B cell (primary cell): ENCODE measurements around the gene PLA2G2F. TPM values are rescaled to one million over a fixed set of nuclear protein-coding genes. Genes with fewer than 3 reads are reported as not detected.

Source experiments
- ATAC-seq: fragments of 200-7000 bp; cut with Tn5 transposase; one replicate; pipeline ENCODE4 v1.10.0; 2021; ENCODE audit warnings: low read depth, mild to moderate bottlenecking, moderate number of reproducible peaks, moderate library complexity
- CTCF ChIA-PET: fragments of 350-600 bp; sonication (Branson Sonifier 250); formaldehyde crosslinking; loops from one replicate; lab custom pipeline; 2021; ENCODE audit warnings: antibody characterized with exemption, inconsistent platforms; lab: Charles Lee
- POLR2A ChIA-PET: fragments of 350-600 bp; sonication (Branson Sonifier 250); formaldehyde crosslinking; loops from one replicate; lab custom pipeline; 2021; ENCODE audit warnings: antibody characterized with exemption; lab: Charles Lee
- DNase-seq: peaks from one replicate; pipeline ENCODE4 v3.0.0; 2013
- H2AFZ ChIP-seq: 2 replicates; pipeline ENCODE4 v1.6.1; 2012; ENCODE audit warnings: mild to moderate bottlenecking, low read depth, low read length; ENCODE audit not compliant: insufficient read depth, poor library complexity, severe bottlenecking
- H3K27ac ChIP-seq, 2 donors: 1 replicate in 1 of 2; 2 replicates in 1 of 2; pipeline ENCODE4 v1.5.1; 2012 to 2013; ENCODE audit warnings: low read length in 2 of 2, mild to moderate bottlenecking in 2 of 2, moderate library complexity in 1 of 2
- H3K27me3 ChIP-seq, 4 experiments: fragments of 200-600 bp in 1 of 4; sonication (generic) in 1 of 4; replicated peaks in 1 of 4; 1 replicate in 2 of 4; 2 replicates in 2 of 4; pipeline versions ENCODE4 v1.6.1 to v1.7.0; 2013 to 2016; ENCODE audit warnings: low read length in 3 of 4, mild to moderate bottlenecking in 2 of 4, mixed read lengths in 1 of 4, moderate library complexity in 1 of 4; ENCODE audit not compliant: insufficient read depth in 4 of 4, control insufficient read depth in 3 of 4; ENCODE audit errors: control extremely low read depth in 1 of 4
- H3K36me3 ChIP-seq, 2 experiments: replicated peaks in 1 of 2; 1 replicate in 1 of 2; 2 replicates in 1 of 2; pipeline versions ENCODE4 v1.6.1 to v1.7.1; 2013; ENCODE audit warnings: low read length in 1 of 2; ENCODE audit not compliant: insufficient read depth in 2 of 2, control insufficient read depth in 1 of 2; ENCODE audit errors: control extremely low read depth in 1 of 2, extremely low read depth in 1 of 2
- H3K4me1 ChIP-seq, 2 donors: fragments of 200-600 bp in 1 of 2; sonication (generic) in 1 of 2; 1 replicate in 1 of 2; 2 replicates in 1 of 2; pipeline versions ENCODE4 v1.5.1 to v1.6.1; 2013 to 2017; ENCODE audit warnings: low read length in 2 of 2; ENCODE audit not compliant: control insufficient read depth in 2 of 2, insufficient read depth in 2 of 2
- H3K4me2 ChIP-seq: replicated peaks from 2 replicates; pipeline ENCODE3; 2012; ENCODE audit warnings: mild to moderate bottlenecking, low read depth, low read length; ENCODE audit not compliant: poor library complexity, severe bottlenecking
- H3K4me3 ChIP-seq, 5 experiments: fragments of 200-600 bp in 1 of 5; sonication (generic) in 1 of 5; 1 replicate in 3 of 5; 2 replicates in 2 of 5; pipeline versions ENCODE4 v1.5.1 to v1.7.0; 2011 to 2016; ENCODE audit warnings: low read length in 4 of 5, mild to moderate bottlenecking in 4 of 5, low read depth in 2 of 5, control low read depth in 1 of 5, moderate library complexity in 1 of 5; ENCODE audit not compliant: insufficient read depth in 1 of 5; ENCODE audit errors: control extremely low read depth in 1 of 5, extremely low read depth in 1 of 5
- H3K79me2 ChIP-seq: fragments of 200-600 bp; sonication (generic); one replicate; pipeline ENCODE4 v1.6.0; 2016; ENCODE audit warnings: low read length; ENCODE audit not compliant: control insufficient read depth, insufficient read depth
- H3K9ac ChIP-seq: fragments of 200-600 bp; sonication (generic); 2 replicates; pipeline ENCODE4 v1.6.1; 2017; ENCODE audit warnings: mild to moderate bottlenecking, low read length, moderate library complexity
- H3K9me3 ChIP-seq, 3 donors: one replicate each; pipeline versions ENCODE4 v1.6.1 to v1.7.1; 2013; ENCODE audit warnings: low read length in 2 of 3; ENCODE audit not compliant: control insufficient read depth in 2 of 3, insufficient read depth in 1 of 3; ENCODE audit errors: control extremely low read depth in 1 of 3
- H4K20me1 ChIP-seq: 2 replicates; pipeline ENCODE4 v1.6.0; 2012; ENCODE audit warnings: mild to moderate bottlenecking, low read length; ENCODE audit not compliant: insufficient read depth, control insufficient read depth, poor library complexity, severe bottlenecking
- H3K27ac Mint-ChIP-seq: one replicate; pipeline ENCODE4 v1.8.0; 2021; ENCODE audit warnings: mixed read lengths
- H3K27me3 Mint-ChIP-seq: one replicate; pipeline ENCODE4 v1.8.0; 2021; ENCODE audit warnings: mixed read lengths
- H3K4me1 Mint-ChIP-seq: one replicate; pipeline ENCODE4 v1.8.0; 2021; ENCODE audit warnings: mixed read lengths
- H3K4me3 Mint-ChIP-seq: one replicate; pipeline ENCODE4 v1.8.0; 2021; ENCODE audit warnings: mixed read lengths
- H3K9me3 Mint-ChIP-seq: one replicate; pipeline ENCODE4 v1.8.0; 2022; ENCODE audit warnings: mixed read lengths; ENCODE audit not compliant: insufficient read depth
- CTCF ChIP-seq: fragments of 200-600 bp; IDR thresholded peaks from one replicate; pipeline ENCODE4 v1.8.0; 2022; ENCODE audit warnings: antibody characterized with exemption, mild to moderate bottlenecking
- EZH2 ChIP-seq: IDR thresholded peaks from 2 replicates; pipeline ENCODE4 v1.6.1; 2012; ENCODE audit warnings: borderline replicate concordance, low read depth, mild to moderate bottlenecking, moderate library complexity, low read length; ENCODE audit not compliant: insufficient read depth, poor library complexity, severe bottlenecking
- WGBS: methylation state at CpG from one replicate; pipeline ENCODE4 v1.1.5; 2013; ENCODE audit warnings: missing lambda C conversion rate; ENCODE audit not compliant: insufficient coverage; 5-methylcytosine and 5-hydroxymethylcytosine counted together
- intact Hi-C: fragments of 100-400 bp; cut with micrococcal nuclease; formaldehyde crosslinking; loops from one replicate; pipeline ENCODE4 v1.10.0; 2022
- polyA plus RNA-seq: library from polyadenylated mRNA; depleted of rRNA; stranded (reverse); fragments of >200 nt; gene quantifications from 2 replicates; pipeline ENCODE4 v1.2.3, GENCODE V29; 2012
- total RNA-seq, 2 donors: library from RNA; stranded (reverse); fragments of 120-200 nt in 1 of 2; gene quantifications; 1 replicate in 1 of 2; 2 replicates in 1 of 2; pipeline versions ENCODE4 v1.2.3 to v1.2.4, GENCODE V29; 2013 to 2022

The PLA2G2F gene
- total and polyA plus RNA-seq, 2 donors (not counting 1 experiment from before 2014, with no cell fraction given): not detected

GRCh38 chr1:20160034-20160433, 20.9 kb downstream of the PLA2G2F start:
- intact Hi-C loops: no loop called here
- no peaks in the 10 kb centered on the region for H3K79me2 ChIP-seq
- Mint-ChIP-seq H3K27ac (no peak overlapping the region), H3K4me1 (no peaks in the 10 kb centered on the region), H3K27me3 (peaks cover 5% of the 10 kb centered on the region), H3K4me3 (no peak overlapping the region), H3K9me3 (peaks cover 27% of the 10 kb centered on the region)
- H3K9ac ChIP-seq: no peak overlapping the region
- ATAC-seq: no peak
- H3K4me1 ChIP-seq: no peaks in the 10 kb centered on the region
- no peaks in the 10 kb centered on the region for H3K36me3 ChIP-seq
- ChIA-PET CTCF (no interaction called here), POLR2A (no interaction called here)
- H2AFZ ChIP-seq: no peak overlapping the region
- H3K27me3 ChIP-seq: peaks cover 0 to 4% (median 0%) of the 10 kb centered on the region in 4 experiments
- H4K20me1 ChIP-seq: no peaks in the 10 kb centered on the region
- WGBS: no CpG with 5 or more reads among the region's 1 CpG
- no peak overlapping the region for H3K4me2 ChIP-seq
- H3K27ac ChIP-seq: no peak overlapping the region
- DNase-seq: peak; percentile 51
- H3K4me3 ChIP-seq: no peak overlapping the region
- H3K9me3 ChIP-seq: peaks cover 0 to 84% (median 41%) of the 10 kb centered on the region in 3 donors
- no peak for TF ChIP-seq EZH2
- TF ChIP-seq CTCF: no peak

- H3K4me3 Mint-ChIP-seq: no peak overlapping the region
- POLR2A ChIA-PET: no interaction called here
These were observed 25.6 kb downstream of the PLA2G2F start for GRCh38 chr1:20164694-20165202.

More at GRCh38 chr1:20164694-20165202, 25.6 kb downstream of the PLA2G2F start:
- H3K9me3 ChIP-seq: peaks cover 0 to 68% (median 23%) of the 10 kb centered on the region in 3 donors
- intact Hi-C loops: no loop called here
- H3K4me1 Mint-ChIP-seq: no peaks in the 10 kb centered on the region
- H3K9me3 Mint-ChIP-seq: peaks cover 22% of the 10 kb centered on the region
- no peak overlapping the region for H3K27ac Mint-ChIP-seq
- H3K27me3 ChIP-seq: peaks cover 0 to 10% (median 0%) of the 10 kb centered on the region in 4 experiments
- H3K27ac ChIP-seq: no peak overlapping the region
- no peak overlapping the region for H3K4me2 ChIP-seq
- H3K79me2 ChIP-seq: no peaks in the 10 kb centered on the region
- WGBS: 90% methylated on average over 15 of the region's 15 CpGs
- H2AFZ ChIP-seq: no peak overlapping the region
- no peaks in the 10 kb centered on the region for H3K36me3 ChIP-seq
- peaks cover 24% of the 10 kb centered on the region for H3K27me3 Mint-ChIP-seq
- CTCF ChIA-PET: interaction anchor here (1.0 to 2.5 kb wide), 3 partner anchors 12 to 248 kb away, joined by 4 to 14 read pairs (median 9); no protein-coding TSS in a partner anchor
- no peaks in the 10 kb centered on the region for H3K4me1 ChIP-seq
- no peak for DNase-seq
- ATAC-seq: no peak
- no peaks in the 10 kb centered on the region for H4K20me1 ChIP-seq
- no peak for TF ChIP-seq CTCF
- TF ChIP-seq EZH2: no peak
- no peak overlapping the region for H3K4me3 ChIP-seq
- no peak overlapping the region for H3K9ac ChIP-seq
